HUES48 (cell line): ENCODE data around the gene DNAJC19.
A peak's percentile ranks its signal among the peaks of the same experiment; 100 is the strongest.
"Not testable (repeated sequence)": the region's sequence is repeated elsewhere in the genome, so short reads cannot be mapped to it uniquely, and the experiment has no call there.

ENCODE experiments used
- H3K27ac ChIP-seq: one replicate; pipeline ENCODE4 v1.7.0; 2013; ENCODE audit warnings: low read depth, low read length, inconsistent platforms
- H3K27me3 ChIP-seq: 2 replicates; pipeline ENCODE4 v1.6.1; 2013; ENCODE audit warnings: mild to moderate bottlenecking, low read length; ENCODE audit not compliant: control insufficient read depth, insufficient read depth
- H3K36me3 ChIP-seq: 2 replicates; pipeline ENCODE4 v1.6.1; 2013; ENCODE audit warnings: low read length; ENCODE audit not compliant: control insufficient read depth, insufficient read depth
- H3K4me1 ChIP-seq: 2 replicates; pipeline ENCODE4 v1.6.1; 2013; ENCODE audit warnings: mild to moderate bottlenecking, low read length; ENCODE audit not compliant: control insufficient read depth, insufficient read depth
- H3K4me3 ChIP-seq: 2 replicates; pipeline ENCODE4 v1.5.1; 2013; ENCODE audit warnings: mild to moderate bottlenecking, low read depth, low read length
- H3K9ac ChIP-seq: 2 replicates; pipeline ENCODE4 v1.6.1; 2013; ENCODE audit warnings: mild to moderate bottlenecking, low read depth, low read length, moderate library complexity
- H3K9me3 ChIP-seq: 2 replicates; pipeline ENCODE4 v1.6.1; 2013; ENCODE audit warnings: low read length; ENCODE audit not compliant: control insufficient read depth, insufficient read depth

Gene DNAJC19

DNA sequence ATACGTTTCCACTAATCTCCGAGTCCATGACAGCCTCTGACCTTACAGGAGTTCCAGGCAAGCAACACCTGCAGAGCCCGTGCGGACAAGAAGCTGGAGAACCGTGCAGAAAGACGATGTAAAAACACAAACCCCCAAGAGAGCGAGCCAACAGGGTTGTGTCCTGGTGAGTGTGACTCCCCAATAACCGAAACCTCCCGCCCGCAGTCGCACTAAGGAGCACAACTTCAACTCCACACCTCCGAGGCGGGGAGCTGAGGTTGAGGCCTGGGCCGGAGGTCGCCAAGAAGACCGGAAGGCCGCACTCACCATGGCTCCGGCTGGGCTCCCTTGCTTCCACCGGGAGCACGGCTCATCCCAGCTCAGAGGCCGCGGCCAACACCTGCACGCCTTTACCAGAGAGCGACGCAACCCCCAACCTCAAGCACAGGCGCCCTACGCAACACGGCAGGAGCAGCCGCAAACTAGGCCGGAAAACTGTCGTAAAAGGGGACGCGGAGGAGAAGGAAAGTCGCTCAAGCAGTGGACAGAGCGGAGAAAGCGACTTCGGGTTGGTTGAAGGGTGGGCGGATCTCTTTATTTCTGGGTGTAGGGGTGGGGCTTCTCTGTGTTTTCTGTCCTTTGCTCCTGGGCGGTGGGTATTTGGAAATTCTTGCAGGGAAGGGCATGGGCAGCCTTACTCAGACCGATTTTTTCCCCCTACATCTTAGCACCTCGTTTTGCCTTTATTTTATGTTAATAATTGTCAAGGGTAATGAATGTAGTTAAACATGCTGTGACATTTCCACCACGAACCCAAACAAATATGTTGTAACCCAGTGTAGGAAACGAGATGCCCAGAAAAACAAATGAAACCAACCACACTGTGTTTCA lies at the start of gene DNAJC19:
Gene DNAJC19, minus strand, starts transcription at position 446 of the 873 bp plus-strand sequence. Its CDS starts 134 bp downstream, at position 312.
- peak within 1 kb of the TSS; percentile 85 for H3K4me3 ChIP-seq
- H3K36me3 ChIP-seq: peaks cover 34% of the 10 kb centered on the region
- peak within 1 kb of the TSS; percentile 86 for H3K27ac ChIP-seq
- no peaks in the 10 kb centered on the region for H3K27me3 ChIP-seq
- H3K4me1 ChIP-seq: no peaks in the 10 kb centered on the region
- no peaks in the 10 kb centered on the region for H3K9me3 ChIP-seq
- H3K9ac ChIP-seq: peak within 1 kb of the TSS; percentile 86

DNA sequence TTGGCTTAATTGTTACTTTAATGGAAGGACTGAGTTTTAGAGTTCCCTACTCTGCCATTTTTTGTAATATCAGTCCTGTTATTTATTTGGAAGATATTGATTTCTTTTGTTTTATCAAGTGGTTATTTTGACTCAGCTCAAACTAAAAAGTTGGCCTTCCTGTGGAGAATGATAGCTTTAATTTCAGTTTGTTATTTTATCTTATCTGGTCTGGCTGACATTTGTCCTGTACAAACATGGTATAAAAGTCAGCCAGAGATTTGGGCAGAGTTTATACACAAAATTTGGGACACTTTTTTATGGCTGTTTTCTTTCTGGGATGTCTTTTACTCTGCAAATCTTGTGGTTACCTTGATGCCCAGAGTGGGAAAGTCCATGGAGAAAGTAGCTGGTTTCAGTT lies 41.4 kb upstream of the DNAJC19 start:
- H3K4me1 ChIP-seq: no peaks in the 10 kb centered on the region
- no peak overlapping the region for H3K27ac ChIP-seq
- no peak overlapping the region for H3K4me3 ChIP-seq
- H3K9ac ChIP-seq: no peak overlapping the region
- H3K9me3 ChIP-seq: 0 out of 2 replicates have a peak, but pooled peaks cover 3% of the 10 kb centered on the region
- H3K27me3 ChIP-seq: no peaks in the 10 kb centered on the region
- no peaks in the 10 kb centered on the region for H3K36me3 ChIP-seq

DNA sequence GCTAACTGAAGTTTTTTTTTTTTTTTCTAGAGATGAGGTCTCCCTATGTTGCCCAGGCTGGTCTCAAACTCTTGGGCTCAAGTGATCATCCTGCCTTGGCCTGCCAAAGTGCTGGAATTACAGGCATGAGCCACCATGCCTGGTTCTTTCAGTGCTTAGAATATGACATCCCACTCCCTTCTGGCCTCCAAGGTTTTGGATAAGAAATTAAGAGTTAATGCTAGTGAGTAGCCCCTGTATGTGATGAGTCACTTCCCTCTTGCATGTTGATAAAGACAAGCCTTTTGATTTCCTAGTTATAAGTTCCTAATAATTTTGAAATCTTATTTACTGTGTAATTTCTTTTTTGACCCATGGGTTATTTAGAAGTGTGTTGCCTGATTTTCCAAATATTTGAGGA lies 35.7 kb upstream of the DNAJC19 start:
- no peak overlapping the region for H3K9ac ChIP-seq
- H3K4me3 ChIP-seq: no peak overlapping the region
- peaks cover 9% of the 10 kb centered on the region; the same call in 1 of the 2 replicates for H3K9me3 ChIP-seq
- no peaks in the 10 kb centered on the region for H3K36me3 ChIP-seq
- H3K27me3 ChIP-seq: no peaks in the 10 kb centered on the region
- H3K27ac ChIP-seq: no peak overlapping the region
- H3K4me1 ChIP-seq: no peaks in the 10 kb centered on the region

DNA sequence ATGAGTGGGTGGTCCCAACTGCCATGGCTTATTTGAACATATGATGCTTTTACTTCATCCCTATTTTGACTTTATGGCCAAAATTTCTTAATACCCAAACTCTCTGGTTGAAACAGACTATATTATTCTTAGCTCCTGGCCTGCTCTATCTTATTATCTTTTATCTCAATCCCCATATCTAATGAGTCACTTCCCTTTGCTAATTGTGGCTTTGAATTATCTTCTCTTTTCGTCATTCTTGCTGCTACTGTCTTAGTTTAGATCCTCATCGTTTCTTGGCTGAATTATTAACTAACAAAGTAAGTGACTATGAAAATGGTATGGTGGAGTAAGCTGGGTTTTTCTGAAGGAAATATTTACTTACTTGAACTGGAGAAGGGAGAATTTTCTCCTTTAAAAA lies 28.2 kb upstream of the DNAJC19 start:
- Histone ChIP-seq H3K4me3 (no peak overlapping the region), H3K9ac (no peak overlapping the region), H3K27me3 (no peaks in the 10 kb centered on the region), H3K36me3 (no peaks in the 10 kb centered on the region), H3K4me1 (no peaks in the 10 kb centered on the region), H3K27ac (no peak overlapping the region), H3K9me3 (no peaks in the 10 kb centered on the region)

DNA sequence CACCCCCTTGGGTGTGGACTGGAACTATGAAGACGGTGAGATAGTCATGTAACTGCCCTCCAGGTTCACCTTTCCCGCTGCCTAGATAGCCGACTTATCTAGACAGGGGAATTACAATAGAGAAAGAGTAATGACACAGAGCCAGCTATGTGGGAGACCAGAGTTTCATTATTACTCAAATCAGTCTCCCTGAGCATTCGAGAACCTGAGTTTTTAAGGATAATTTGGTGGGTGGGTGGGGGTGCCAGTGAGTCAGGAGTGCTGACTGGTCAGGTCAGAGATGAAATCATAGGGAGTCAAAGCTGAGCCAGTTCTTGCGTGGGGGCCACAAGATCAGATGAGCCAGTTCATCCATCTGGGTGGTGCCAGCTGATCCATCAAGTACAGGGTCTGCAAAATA lies 19.7 kb upstream of the DNAJC19 start:
- H3K36me3 ChIP-seq: no peaks in the 10 kb centered on the region
- H3K4me1 ChIP-seq: 0 out of 2 replicates have a peak, but pooled peaks cover 2% of the 10 kb centered on the region
- no peak overlapping the region for H3K4me3 ChIP-seq
- no peak overlapping the region for H3K9ac ChIP-seq
- no peaks in the 10 kb centered on the region for H3K27me3 ChIP-seq
- no peaks in the 10 kb centered on the region for H3K9me3 ChIP-seq
- no peak overlapping the region for H3K27ac ChIP-seq

DNA sequence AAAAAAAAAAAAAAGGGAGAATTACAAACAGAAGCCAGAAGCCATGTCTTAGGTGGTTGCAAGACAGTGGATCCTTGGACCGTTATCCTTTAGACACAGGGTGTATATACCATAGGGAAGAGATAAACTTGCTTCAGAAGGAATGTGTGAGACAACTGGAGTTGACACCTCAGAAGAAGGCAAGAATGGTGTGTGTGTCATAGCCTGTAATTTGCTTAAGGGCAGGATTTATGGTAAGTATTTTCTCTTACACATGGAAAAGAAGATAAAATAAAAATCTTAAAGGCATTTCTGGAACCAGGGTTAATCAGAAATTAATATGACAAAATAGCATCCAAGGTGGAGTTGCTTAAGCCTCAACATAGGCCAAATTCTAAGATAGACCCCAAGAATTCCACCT lies 19.3 kb upstream of the DNAJC19 start:
- Histone ChIP-seq H3K4me3 (no peak overlapping the region), H3K4me1 (0 out of 2 replicates have a peak, but pooled peaks cover 2% of the 10 kb centered on the region), H3K27ac (no peak overlapping the region), H3K27me3 (no peaks in the 10 kb centered on the region), H3K9me3 (no peaks in the 10 kb centered on the region), H3K36me3 (no peaks in the 10 kb centered on the region), H3K9ac (no peak overlapping the region)

DNA sequence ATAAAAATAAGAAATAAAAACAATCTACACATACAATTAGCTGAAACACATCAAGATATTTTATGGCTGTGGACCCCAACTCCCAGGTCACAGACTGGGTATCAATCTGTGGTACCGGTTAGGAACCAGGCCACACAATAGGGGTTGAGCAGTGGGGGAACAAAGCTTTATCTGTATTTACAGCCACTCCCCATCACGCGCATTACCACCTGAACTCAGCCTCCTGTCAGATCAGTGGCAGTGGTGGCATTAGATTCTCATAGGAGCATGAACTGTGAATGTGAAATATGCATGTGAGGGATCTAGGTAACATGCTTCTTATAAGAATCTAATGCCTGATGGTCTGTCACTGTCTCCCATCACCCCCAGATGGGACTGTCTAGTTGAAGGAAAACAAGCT lies 17.7 kb upstream of the DNAJC19 start:
- H3K27me3 ChIP-seq: no peaks in the 10 kb centered on the region
- no peak overlapping the region for H3K4me3 ChIP-seq
- no peak overlapping the region for H3K9ac ChIP-seq
- H3K27ac ChIP-seq: no peak overlapping the region
- no peaks in the 10 kb centered on the region for H3K36me3 ChIP-seq
- no peaks in the 10 kb centered on the region for H3K9me3 ChIP-seq
- H3K4me1 ChIP-seq: 0 out of 2 replicates have a peak, but pooled peaks cover 2% of the 10 kb centered on the region

DNA sequence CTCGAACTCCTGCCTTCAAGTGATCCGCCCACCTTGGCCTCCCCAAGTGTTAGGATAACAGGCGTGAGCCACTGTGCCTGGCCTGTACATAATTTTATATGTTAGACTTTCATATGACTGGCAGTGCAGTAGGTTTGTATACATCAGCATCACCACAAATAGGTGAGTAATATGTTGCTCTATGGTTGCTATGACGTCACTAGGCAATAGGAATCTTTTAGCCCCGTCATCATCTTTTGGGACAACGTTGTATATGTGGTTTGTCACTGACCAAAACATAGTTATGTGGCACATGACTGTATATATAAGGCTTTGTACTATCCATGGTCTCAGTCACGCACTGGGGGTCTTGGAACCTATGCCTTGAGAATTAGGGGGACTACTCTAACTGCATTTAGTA lies 17.0 kb upstream of the DNAJC19 start:
- Histone ChIP-seq H3K36me3 (no peaks in the 10 kb centered on the region), H3K4me1 (0 out of 2 replicates have a peak, but pooled peaks cover 2% of the 10 kb centered on the region), H3K27me3 (no peaks in the 10 kb centered on the region), H3K9me3 (no peaks in the 10 kb centered on the region), H3K9ac (no peak overlapping the region), H3K27ac (no peak overlapping the region), H3K4me3 (no peak overlapping the region)

DNA sequence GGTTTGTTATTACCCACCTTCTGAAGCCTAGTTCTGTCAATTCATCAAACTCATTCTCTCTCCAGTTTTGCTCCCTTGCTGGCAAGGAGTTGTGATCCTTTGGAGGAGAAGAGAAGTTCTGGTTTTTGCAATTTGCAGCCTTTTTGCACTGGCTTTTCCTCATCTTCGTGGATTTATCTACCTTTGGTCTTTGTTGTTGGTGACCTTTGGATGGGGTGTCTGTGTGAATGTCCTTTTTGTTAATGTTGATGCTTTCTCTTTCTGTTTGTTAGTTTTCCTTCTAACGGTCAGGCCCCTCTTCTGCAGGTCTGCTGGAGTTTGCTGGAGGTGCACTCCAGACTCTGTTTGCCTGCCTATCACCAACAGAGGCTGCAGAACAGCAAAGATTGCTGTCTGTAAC lies 13.9 kb upstream of the DNAJC19 start:
- not testable (repeated sequence) for H3K9ac ChIP-seq, H3K27ac ChIP-seq, H3K4me3 ChIP-seq, H3K36me3 ChIP-seq, H3K4me1 ChIP-seq, H3K27me3 ChIP-seq, H3K9me3 ChIP-seq

DNA sequence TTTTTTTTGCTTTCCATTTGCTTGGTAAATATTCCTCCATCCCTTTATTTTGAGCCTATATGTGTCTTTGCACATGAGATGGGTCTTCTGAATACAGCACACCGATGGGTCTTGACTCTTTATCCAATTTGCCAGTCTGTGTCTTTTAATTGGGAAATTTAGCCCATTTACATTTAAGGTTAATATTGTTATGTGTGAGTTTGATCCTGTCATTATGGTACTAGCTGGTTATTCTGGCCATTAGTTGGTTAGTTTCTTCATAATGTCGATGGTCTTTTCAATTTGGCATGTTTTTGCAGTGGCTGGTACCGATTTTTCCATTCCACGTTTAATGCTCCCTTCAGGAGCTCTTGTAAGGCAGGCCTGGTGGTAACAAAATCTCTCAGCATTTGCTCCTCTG lies 12.8 kb upstream of the DNAJC19 start:
- not testable (repeated sequence) for H3K9me3 ChIP-seq, H3K4me3 ChIP-seq, H3K27ac ChIP-seq, H3K4me1 ChIP-seq, H3K9ac ChIP-seq, H3K27me3 ChIP-seq, H3K36me3 ChIP-seq

DNA sequence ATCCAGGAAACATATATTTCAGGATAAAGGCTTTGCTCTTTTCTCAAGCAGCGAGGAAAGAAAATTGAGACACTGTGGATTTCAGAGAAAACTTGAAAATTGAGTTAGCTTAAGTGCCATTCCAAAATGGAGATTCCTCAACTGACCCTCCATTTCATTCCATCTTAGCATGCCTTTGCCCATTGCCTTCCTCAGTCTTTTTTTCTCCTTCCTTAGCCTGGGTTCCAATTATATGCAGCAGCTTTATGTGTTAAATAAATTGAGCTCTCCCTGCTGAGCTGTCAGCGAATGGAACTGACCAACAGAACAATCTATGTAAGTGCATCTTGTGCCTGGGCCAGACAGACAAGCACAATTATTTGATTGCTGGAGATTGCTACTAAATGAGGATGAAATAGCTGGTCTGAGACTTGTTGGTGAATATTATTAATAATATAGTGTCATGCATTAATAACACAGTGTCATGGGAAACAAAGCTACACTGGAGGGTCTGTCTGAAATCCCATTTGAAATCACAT lies 6.9 kb upstream of the DNAJC19 start:
- no peaks in the 10 kb centered on the region for H3K4me1 ChIP-seq
- H3K4me3 ChIP-seq: no peak overlapping the region
- H3K36me3 ChIP-seq: no peaks in the 10 kb centered on the region
- H3K27me3 ChIP-seq: no peaks in the 10 kb centered on the region
- H3K9ac ChIP-seq: no peak overlapping the region
- H3K27ac ChIP-seq: no peak overlapping the region
- no peaks in the 10 kb centered on the region for H3K9me3 ChIP-seq
